Adipocyte (in vitro differentiated cells): ENCODE data around the gene KLF6.

Experiments used
- DNase-seq: peaks from one replicate; pipeline ENCODE4 v3.0.0-alpha.2; 2015; ENCODE audit warnings: low read depth
- H3K27me3 ChIP-seq: replicated peaks from 2 replicates; pipeline ENCODE4 v1.7.0; 2013; ENCODE audit warnings: mild to moderate bottlenecking, low read length, moderate library complexity; ENCODE audit not compliant: control insufficient read depth, insufficient read depth
- H3K36me3 ChIP-seq: 2 replicates; pipeline ENCODE4 v1.7.0; 2013; ENCODE audit warnings: low read length, mild to moderate bottlenecking, moderate library complexity; ENCODE audit not compliant: control insufficient read depth, insufficient read depth, severe bottlenecking
- H3K4me1 ChIP-seq: 2 replicates; pipeline ENCODE4 v1.7.0; 2013; ENCODE audit warnings: mild to moderate bottlenecking, low read length, moderate library complexity; ENCODE audit not compliant: control insufficient read depth, insufficient read depth
- H3K4me3 ChIP-seq: 2 replicates; pipeline ENCODE4 v1.7.0; 2013; ENCODE audit warnings: mild to moderate bottlenecking, low read length, moderate library complexity
- H3K9ac ChIP-seq: 2 replicates; pipeline ENCODE4 v1.7.0; 2013; ENCODE audit warnings: mild to moderate bottlenecking, low read length, moderate library complexity
- H3K9me3 ChIP-seq: 2 replicates; pipeline ENCODE4 v1.7.0; 2013; ENCODE audit warnings: mild to moderate bottlenecking, low read length, moderate library complexity; ENCODE audit not compliant: control insufficient read depth

Gene KLF6

DNA sequence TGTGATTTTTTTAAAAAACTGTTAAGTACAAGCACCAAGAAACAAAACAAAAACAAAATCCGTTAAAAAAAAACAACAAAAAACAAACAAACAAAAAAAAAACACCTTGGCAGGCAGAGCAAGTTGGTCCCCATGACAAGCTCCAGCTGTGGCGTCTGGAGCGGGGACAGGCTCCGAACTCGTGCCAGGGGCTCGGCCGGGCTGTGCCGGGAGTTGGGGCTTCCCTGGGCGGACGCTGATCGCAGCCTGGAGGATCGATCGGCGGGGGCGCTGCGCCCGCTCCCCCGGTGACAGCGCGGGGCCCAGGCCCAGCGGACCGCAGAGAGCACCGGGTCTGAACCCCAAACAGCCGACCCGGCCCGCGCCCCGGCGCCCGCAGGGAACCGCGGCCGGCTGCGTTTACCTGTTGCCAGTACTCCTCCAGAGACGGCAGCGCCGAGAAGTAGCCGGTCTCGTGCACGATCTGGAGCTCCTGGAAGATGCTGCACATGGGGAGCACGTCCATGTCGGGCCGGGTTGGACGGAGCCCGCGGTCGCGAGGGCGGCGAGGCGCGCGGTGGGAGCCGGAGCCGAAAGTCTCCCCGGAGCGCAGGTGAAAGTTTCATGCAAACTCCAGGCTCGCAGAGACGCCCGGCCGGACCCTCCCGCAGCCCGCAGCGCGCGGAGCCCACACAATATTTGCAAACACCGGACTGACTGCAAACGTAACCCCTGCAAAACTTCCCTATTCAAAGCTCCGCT, at the start of gene KLF6:
Gene KLF6 (minus strand): TSS at position 700 of the 741 bp plus-strand sequence. CDS start 195 bp downstream, at position 505.
- no peaks in the 10 kb centered on the region for H3K27me3 ChIP-seq
- DNase-seq, result peak; percentile 67
- peaks cover 23% of the 10 kb centered on the region for H3K36me3 ChIP-seq
- H3K4me1 ChIP-seq, result peaks cover 29% of the 10 kb centered on the region
- H3K9me3 ChIP-seq, result no peaks in the 10 kb centered on the region
- peak within 1 kb of the TSS; percentile 100 for H3K9ac ChIP-seq
- H3K4me3 ChIP-seq, result peak within 1 kb of the TSS; percentile 96

DNA sequence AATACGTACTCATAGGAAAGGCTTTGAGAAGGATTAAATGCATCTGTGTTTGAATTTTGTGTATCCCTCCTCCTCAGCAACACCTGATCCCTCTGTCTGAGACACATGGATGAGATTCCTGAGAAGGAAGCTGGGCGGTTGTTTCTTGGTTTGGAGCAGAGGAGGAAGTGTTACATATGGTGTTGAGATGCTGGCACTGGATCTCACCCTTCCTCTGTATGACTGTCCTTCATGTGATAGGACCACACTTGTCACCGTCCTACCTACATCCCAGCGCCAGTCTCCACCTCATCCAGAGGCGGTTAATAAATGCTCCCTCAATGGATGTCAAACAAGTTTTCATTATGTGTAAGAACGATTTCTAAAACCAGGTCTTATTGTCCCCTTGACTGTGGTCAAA, 49.4 kb upstream of the KLF6 start:
- Histone ChIP-seq H3K4me1 (peaks cover 21% of the 10 kb centered on the region), H3K9ac (no peak overlapping the region), H3K36me3 (no peaks in the 10 kb centered on the region), H3K9me3 (no peaks in the 10 kb centered on the region), H3K4me3 (no peak overlapping the region), H3K27me3 (no peaks in the 10 kb centered on the region)
- no peak for DNase-seq

DNA sequence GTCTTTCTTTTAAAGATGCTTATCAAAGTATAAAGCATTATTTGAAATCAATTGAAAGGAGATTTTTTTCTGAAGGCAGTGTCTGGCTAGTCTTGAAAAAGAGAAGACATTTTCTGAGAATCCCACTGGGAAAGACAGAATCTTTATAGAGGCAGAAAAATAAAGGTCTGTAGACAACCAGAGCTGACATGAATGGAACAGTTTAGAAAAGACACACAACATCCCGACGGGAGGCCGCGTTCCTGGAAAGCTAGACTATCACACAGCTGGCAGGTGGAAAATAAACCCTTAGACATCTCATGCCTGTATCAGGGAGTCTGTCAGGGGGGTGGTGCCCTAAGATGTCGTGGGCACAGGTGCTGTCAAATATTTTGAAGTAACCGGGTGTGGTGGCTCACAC, 48.0 kb upstream of the KLF6 start:
- H3K9ac ChIP-seq, result no peak overlapping the region
- H3K4me3 ChIP-seq, result no peak overlapping the region
- H3K9me3 ChIP-seq, result no peaks in the 10 kb centered on the region
- H3K4me1 ChIP-seq, result peaks cover 31% of the 10 kb centered on the region
- H3K27me3 ChIP-seq, result no peaks in the 10 kb centered on the region
- no peak for DNase-seq
- H3K36me3 ChIP-seq, result no peaks in the 10 kb centered on the region

GRCh38 chr10:3832022-3832786, 47.2 kb upstream of the KLF6 start:
- no peak overlapping the region for H3K9ac ChIP-seq
- DNase-seq, result no peak
- H3K4me3 ChIP-seq, result no peak overlapping the region
- peaks cover 31% of the 10 kb centered on the region for H3K4me1 ChIP-seq
- H3K36me3 ChIP-seq, result no peaks in the 10 kb centered on the region
- H3K27me3 ChIP-seq, result no peaks in the 10 kb centered on the region
- no peaks in the 10 kb centered on the region for H3K9me3 ChIP-seq

- H3K36me3 ChIP-seq, result no peaks in the 10 kb centered on the region
- H3K9ac ChIP-seq, result peak overlapping the region; percentile 9
- H3K27me3 ChIP-seq, result no peaks in the 10 kb centered on the region
- no peak for DNase-seq
- H3K9me3 ChIP-seq, result no peaks in the 10 kb centered on the region
- no peak overlapping the region for H3K4me3 ChIP-seq
- H3K4me1 ChIP-seq, result peaks cover 31% of the 10 kb centered on the region
Measured at GRCh38 chr10:3831608-3832007, 46.6 kb upstream of the KLF6 start.

GRCh38 chr10:3830946-3831345, 45.9 kb upstream of the KLF6 start:
- Histone ChIP-seq H3K36me3 (no peaks in the 10 kb centered on the region), H3K9ac (peak overlapping the region; percentile 9), H3K4me1 (peaks cover 36% of the 10 kb centered on the region), H3K9me3 (no peaks in the 10 kb centered on the region), H3K4me3 (no peak overlapping the region), H3K27me3 (no peaks in the 10 kb centered on the region)
- DNase-seq, result peak; percentile 60

DNA sequence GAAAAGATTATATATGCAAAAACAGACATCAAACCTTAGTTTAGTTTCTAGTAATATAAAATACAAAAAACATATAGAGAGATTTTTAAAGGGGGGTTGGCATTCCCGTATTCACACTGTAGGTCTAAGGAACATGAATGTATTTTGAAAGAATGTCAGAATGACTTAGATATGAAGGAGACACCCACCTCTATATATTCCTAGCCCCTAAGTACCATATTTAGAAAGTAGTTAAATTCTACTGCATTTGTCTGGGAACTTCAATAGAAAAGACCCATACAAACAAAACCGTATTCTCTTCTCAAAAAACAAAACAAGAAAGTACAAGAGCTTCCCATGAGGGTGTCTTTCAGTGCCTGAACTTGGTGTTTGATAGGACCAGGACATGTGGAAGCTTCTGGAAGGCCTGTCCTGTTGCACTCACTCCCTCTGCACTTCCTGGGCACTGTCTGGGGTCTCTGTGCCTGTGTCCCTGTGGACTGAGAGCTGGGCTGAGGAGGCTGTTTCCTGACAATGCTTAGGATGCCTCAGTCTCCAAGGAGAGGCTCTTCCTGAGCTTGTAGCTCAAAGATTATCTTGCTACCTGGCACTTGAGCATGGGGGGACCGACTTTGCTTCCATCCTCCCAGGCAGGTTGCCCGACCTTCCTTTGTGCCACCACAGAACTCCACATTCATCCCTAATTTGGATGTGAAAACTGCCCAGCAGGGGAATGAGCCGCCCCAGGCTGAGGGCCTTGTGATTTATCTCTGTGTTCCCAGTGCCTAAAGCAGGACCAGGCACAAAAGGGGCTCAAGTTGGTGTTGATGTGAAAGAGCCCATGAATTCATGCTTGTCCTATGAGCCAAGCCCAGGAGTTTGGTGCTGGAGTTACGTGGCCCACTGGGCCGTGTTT, 44.4 kb upstream of the KLF6 start:
- DNase-seq, result no peak
- H3K9ac ChIP-seq, result peak overlapping the region; percentile 87
- peaks cover 46% of the 10 kb centered on the region for H3K4me1 ChIP-seq
- H3K36me3 ChIP-seq, result no peaks in the 10 kb centered on the region
- H3K4me3 ChIP-seq, result peak overlapping the region; percentile 80
- no peaks in the 10 kb centered on the region for H3K9me3 ChIP-seq
- no peaks in the 10 kb centered on the region for H3K27me3 ChIP-seq

DNA sequence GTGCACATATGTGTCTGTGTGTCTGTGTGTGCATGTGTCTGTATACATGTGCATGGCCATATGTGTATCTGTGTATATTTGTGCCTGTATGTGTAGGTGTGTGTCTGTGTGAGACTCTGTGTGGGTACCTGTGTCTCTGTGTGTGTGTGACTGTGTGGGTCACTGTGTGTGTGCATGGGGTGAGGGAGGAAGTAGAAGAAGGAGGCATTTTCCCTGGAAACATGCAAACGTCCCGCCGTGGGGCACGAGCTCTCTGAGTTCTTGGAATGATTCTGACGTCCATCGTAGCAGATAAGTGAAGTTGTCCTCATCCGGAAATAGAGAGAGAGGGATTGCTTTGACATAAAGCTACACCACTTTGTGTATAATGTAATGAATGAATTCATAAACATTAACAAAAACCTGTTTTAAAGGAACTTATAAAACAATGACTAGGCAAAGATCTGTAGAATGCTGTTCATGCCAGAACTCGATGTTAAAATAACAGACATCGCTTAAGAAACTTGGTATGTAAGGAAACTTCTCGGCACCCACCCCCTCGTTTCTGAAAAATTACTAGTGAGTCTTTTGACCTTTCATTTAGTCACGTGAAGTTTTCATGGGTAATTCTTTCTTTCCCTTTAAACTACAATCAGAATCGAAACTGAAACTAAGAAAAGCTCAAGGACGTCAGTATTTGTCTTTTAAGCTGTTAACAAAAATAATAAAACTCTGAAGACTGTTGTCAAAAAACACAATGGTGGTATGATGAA, 43.6 kb upstream of the KLF6 start:
- Histone ChIP-seq H3K4me1 (peaks cover 46% of the 10 kb centered on the region), H3K9me3 (no peaks in the 10 kb centered on the region), H3K4me3 (peak overlapping the region; percentile 80), H3K27me3 (no peaks in the 10 kb centered on the region), H3K36me3 (no peaks in the 10 kb centered on the region), H3K9ac (peak overlapping the region; percentile 87)
- DNase-seq, result peak; percentile 87

DNA sequence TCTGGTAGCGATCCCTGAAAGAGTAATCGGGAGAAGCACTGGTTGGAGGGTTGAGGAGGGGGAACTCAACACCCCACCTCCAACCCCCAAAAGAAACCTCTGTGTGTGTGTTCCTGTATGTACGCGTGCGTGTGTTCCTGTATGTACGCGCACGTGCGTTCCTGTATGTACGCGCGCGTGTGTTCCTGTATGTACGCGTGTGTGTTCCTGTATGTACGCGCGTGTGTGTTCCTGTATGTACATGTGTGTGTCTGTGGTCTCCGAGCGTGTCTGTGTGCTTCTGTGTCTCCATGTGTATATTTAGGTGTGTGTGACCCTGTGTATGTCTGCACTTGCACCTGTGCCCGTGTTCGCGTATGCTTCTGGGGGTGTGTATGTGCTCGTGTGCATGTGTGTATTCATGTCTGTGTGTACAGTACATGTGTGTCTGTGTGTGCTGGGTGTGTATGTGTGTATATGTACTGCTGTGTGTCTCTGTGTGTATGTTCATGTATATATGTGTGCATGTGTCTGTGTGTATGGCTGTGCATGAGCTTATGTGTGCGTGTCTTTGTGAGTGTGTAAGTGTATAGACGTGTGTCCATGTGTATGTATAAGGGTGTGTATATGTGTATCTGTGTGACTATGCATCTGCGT, 42.9 kb upstream of the KLF6 start:
- Histone ChIP-seq H3K27me3 (no peaks in the 10 kb centered on the region), H3K4me3 (no peak overlapping the region), H3K4me1 (peaks cover 46% of the 10 kb centered on the region), H3K9ac (peak overlapping the region; percentile 87), H3K36me3 (no peaks in the 10 kb centered on the region), H3K9me3 (no peaks in the 10 kb centered on the region)
- no peak for DNase-seq

DNA sequence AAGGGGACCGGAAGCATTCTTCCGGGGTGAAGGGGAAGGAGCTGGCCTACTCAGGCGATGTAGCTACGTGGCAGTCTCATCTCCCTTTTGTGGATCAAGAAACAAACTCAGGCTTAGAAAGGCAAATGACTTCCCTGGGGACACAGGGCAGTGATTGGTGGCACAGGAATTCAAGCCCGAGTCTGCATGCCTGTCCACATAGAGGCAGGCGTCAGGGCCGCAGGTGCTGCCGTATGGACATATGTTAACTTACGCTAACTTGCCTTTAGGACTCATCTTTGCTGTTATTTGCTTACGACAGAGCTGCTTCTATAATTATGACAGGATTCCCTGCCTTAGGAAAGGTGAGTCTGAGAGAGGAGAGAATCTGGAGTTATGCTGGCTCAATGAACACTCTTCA, 42.3 kb upstream of the KLF6 start:
- H3K4me1 ChIP-seq, result peaks cover 46% of the 10 kb centered on the region

More for the DNA sequence above, 42.3 kb upstream of the KLF6 start:
- no peak for DNase-seq
- Histone ChIP-seq H3K9me3 (no peaks in the 10 kb centered on the region), H3K36me3 (no peaks in the 10 kb centered on the region), H3K4me3 (no peak overlapping the region), H3K27me3 (no peaks in the 10 kb centered on the region), H3K9ac (no peak overlapping the region)
